Panc1 (cell line): ENCODE results near the gene PSMD12. TPM values are rescaled to one million over a fixed set of nuclear protein-coding genes. Genes with fewer than 3 reads are reported as not detected.
A peak's percentile ranks its signal among the peaks of the same experiment; 100 is the strongest.

Experiments
- ATAC-seq: fragments of 200-7000 bp; cut with Tn5 transposase; 2 replicates; pipeline ENCODE4 v1.9.1; 2020; ENCODE audit warnings: mild to moderate bottlenecking, moderate library complexity
- BruUV-seq: library from RNA; stranded (reverse); fragments of 400-500 nt; replicated peaks from 2 replicates; lab custom pipeline; 2021; lab: Mats Ljungman, UMichigan
- CTCF ChIA-PET: fragments of 300-600 bp; sonication (Branson Sonifier 250); formaldehyde crosslinking; loops from one replicate; lab custom pipeline; 2022; ENCODE audit warnings: antibody characterized with exemption; lab: Charles Lee
- POLR2A ChIA-PET: fragments of 300-600 bp; sonication (Branson Sonifier 250); formaldehyde crosslinking; loops from one replicate; lab custom pipeline; 2022; ENCODE audit warnings: antibody characterized with exemption; lab: Charles Lee
- DNase-seq: peaks from one replicate; pipeline ENCODE4 v3.0.0-alpha.2; 2010; ENCODE audit warnings: low read depth, low spot score
- H3K27ac ChIP-seq: 2 replicates; pipeline ENCODE4 v1.5.1; 2011; ENCODE audit warnings: mild to moderate bottlenecking, low read length, inconsistent platforms
- H3K27me3 ChIP-seq: fragments of 200-500 bp; sonication (Bioruptor generic); 2 replicates; pipeline ENCODE4 v1.6.0; 2014; ENCODE audit warnings: low read length, inconsistent platforms; ENCODE audit not compliant: control insufficient read depth, insufficient read depth
- H3K36me3 ChIP-seq: fragments of 200-500 bp; sonication (Bioruptor generic); 2 replicates; pipeline ENCODE4 v1.5.1; 2014; ENCODE audit warnings: inconsistent platforms, mild to moderate bottlenecking, low read length, moderate library complexity; ENCODE audit not compliant: control insufficient read depth, insufficient read depth
- H3K4me1 ChIP-seq: 2 replicates; pipeline ENCODE4 v1.5.1; 2011; ENCODE audit warnings: inconsistent platforms, mild to moderate bottlenecking, low read length, moderate library complexity; ENCODE audit not compliant: control insufficient read depth, insufficient read depth
- H3K4me3 ChIP-seq, 2 experiments: 2 replicates each; pipeline ENCODE4 v1.5.1; 2011 to 2012; ENCODE audit warnings: low read depth in 2 of 2, low read length in 2 of 2, mild to moderate bottlenecking in 2 of 2, inconsistent platforms in 1 of 2, moderate library complexity in 1 of 2
- H3K9me3 ChIP-seq: fragments of 200-500 bp; sonication (Bioruptor generic); 2 replicates; pipeline ENCODE4 v1.5.1; 2014; ENCODE audit warnings: low read depth, mild to moderate bottlenecking, inconsistent platforms, low read length, moderate library complexity; ENCODE audit not compliant: control insufficient read depth, insufficient read depth
- CTCF ChIP-seq: fragments of 450-650 bp; IDR thresholded peaks from 2 replicates; pipeline ENCODE4 v1.5.1; 2017; ENCODE audit warnings: mild to moderate bottlenecking
- POLR2AphosphoS5 ChIP-seq: IDR thresholded peaks from 2 replicates; pipeline ENCODE4 v1.6.1; 2012; ENCODE audit warnings: mild to moderate bottlenecking, low read depth, low read length, moderate library complexity
- REST ChIP-seq, 2 experiments: IDR thresholded peaks; 2 replicates each; pipeline ENCODE4 v1.6.1; 2011 to 2012; ENCODE audit warnings: low read depth in 2 of 2, control low read depth in 1 of 2, low read length in 1 of 2, mild to moderate bottlenecking in 1 of 2, moderate library complexity in 1 of 2; ENCODE audit not compliant: insufficient read depth in 1 of 2
- SIN3A ChIP-seq: IDR thresholded peaks from 2 replicates; pipeline ENCODE4 v1.6.1; 2012; ENCODE audit warnings: low read depth, mild to moderate bottlenecking, low read length, moderate library complexity, borderline replicate concordance; ENCODE audit not compliant: insufficient read depth
- TCF7L2 ChIP-seq: IDR thresholded peaks from 2 replicates; pipeline ENCODE4 v1.6.1; 2011; ENCODE audit warnings: mild to moderate bottlenecking, low read depth, low read length, inconsistent platforms
- in situ Hi-C: cut with HindIII; loops from 2 replicates; pipeline ENCODE4 v1.10.0; 2016; ENCODE audit warnings: low sequenced_read_pairs, low pct_unique_long_range_greater_than_20kb
- intact Hi-C: fragments of 100-400 bp; cut with micrococcal nuclease; formaldehyde crosslinking; loops from one replicate; pipeline ENCODE4 v1.10.0; 2022; ENCODE audit not compliant: unreplicated experiment
- total RNA-seq: library from RNA; stranded (reverse); gene quantifications from one replicate; pipeline ENCODE4 v1.2.1, GENCODE V29; 2021; ENCODE audit not compliant: unreplicated experiment

Gene PSMD12
- total RNA-seq, 1 experiment from 2014 or later, result 50.2 TPM

- ATAC-seq (no peak), DNase-seq (no peak)
- H3K27ac ChIP-seq, result peak overlapping the region; percentile 66
- BruUV-seq, result no TSS peak
- ChIA-PET POLR2A (interaction anchor here (0.6 kb wide), 1 partner anchor 310 kb away, joined by 5 read pairs; no protein-coding TSS in a partner anchor), CTCF (interaction anchor here (0.6 kb wide), 2 partner anchors 146 to 353 kb away, joined by 3 read pairs; no protein-coding TSS in a partner anchor)
- intact Hi-C loops, result loop anchor here (5.0 kb wide), 1 partner anchor 226 kb away; no protein-coding TSS in a partner anchor
- H3K4me3 ChIP-seq, result peak overlapping the region; percentile 80 to 85
- peaks cover 12% of the 10 kb centered on the region for H3K4me1 ChIP-seq
- in situ Hi-C loops, result no loop called here
- no peaks in the 10 kb centered on the region for H3K9me3 ChIP-seq
- H3K27me3 ChIP-seq, result no peaks in the 10 kb centered on the region
- TF ChIP-seq CTCF, result no peak
- no peak for TF ChIP-seq REST (IDR thresholded peaks at IDR 0.05; ENCODE audit: insufficient read depth in 1 of 2, low read depth in 2 of 2, low read length in 1 of 2)
- TF ChIP-seq TCF7L2, result no peak
- TF ChIP-seq POLR2AphosphoS5, result no peak
- TF ChIP-seq SIN3A, result no peak
- H3K36me3 ChIP-seq, result peaks cover 4% of the 10 kb centered on the region
Observed at GRCh38 chr17:67376415-67376736, 10.0 kb upstream of the PSMD12 start.

DNA sequence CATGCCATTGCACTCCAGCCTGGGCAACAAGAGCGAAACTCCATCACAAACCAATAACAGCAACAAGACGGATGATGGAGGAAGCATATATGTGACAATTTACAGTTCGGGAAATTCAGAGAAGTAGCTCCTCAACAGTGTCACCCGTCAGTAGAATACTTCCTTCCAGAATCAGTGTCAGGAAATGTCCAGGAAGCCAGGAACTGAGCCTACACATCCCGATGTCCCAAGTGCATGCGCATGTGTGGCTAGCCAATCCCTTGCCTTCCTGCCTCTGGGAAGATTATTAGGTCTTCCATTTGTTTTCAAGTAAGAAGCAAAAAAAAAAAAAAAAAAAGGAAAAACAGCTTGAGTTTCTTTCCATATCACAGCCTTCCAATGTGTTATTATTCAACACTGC, 9.3 kb upstream of the PSMD12 start:
- no peak overlapping the region for H3K4me3 ChIP-seq
- in situ Hi-C loops, result no loop called here
- BruUV-seq, result no TSS peak

More for the DNA sequence above, 9.3 kb upstream of the PSMD12 start:
- DNase-seq, result no peak
- CTCF ChIA-PET, result interaction anchor here (0.6 kb wide), 2 partner anchors 147 to 354 kb away, joined by 3 read pairs; no protein-coding TSS in a partner anchor
- H3K9me3 ChIP-seq, result no peaks in the 10 kb centered on the region
- TF ChIP-seq CTCF (no peak), SIN3A (no peak), POLR2AphosphoS5 (no peak)
- no peak for ATAC-seq
- H3K27ac ChIP-seq, result no peak overlapping the region
- H3K4me1 ChIP-seq, result peaks cover 12% of the 10 kb centered on the region
- POLR2A ChIA-PET, result interaction anchor here (0.6 kb wide), 1 partner anchor 311 kb away, joined by 5 read pairs; no protein-coding TSS in a partner anchor
- H3K36me3 ChIP-seq, result peaks cover 4% of the 10 kb centered on the region
- intact Hi-C loops, result loop anchor here (2.0 to 5.0 kb wide), 2 partner anchors 227 to 313 kb away; no protein-coding TSS in a partner anchor
- H3K27me3 ChIP-seq, result no peaks in the 10 kb centered on the region
